Kidney capillary endothelial cell (primary cell): Measurements from ENCODE around the gene ANKRD40.

ENCODE experiments used
- DNase-seq: peaks from one replicate; pipeline ENCODE4 v3.0.0-alpha.2; 2018; ENCODE audit warnings: low spot score

ANKRD40 gene

DNA sequence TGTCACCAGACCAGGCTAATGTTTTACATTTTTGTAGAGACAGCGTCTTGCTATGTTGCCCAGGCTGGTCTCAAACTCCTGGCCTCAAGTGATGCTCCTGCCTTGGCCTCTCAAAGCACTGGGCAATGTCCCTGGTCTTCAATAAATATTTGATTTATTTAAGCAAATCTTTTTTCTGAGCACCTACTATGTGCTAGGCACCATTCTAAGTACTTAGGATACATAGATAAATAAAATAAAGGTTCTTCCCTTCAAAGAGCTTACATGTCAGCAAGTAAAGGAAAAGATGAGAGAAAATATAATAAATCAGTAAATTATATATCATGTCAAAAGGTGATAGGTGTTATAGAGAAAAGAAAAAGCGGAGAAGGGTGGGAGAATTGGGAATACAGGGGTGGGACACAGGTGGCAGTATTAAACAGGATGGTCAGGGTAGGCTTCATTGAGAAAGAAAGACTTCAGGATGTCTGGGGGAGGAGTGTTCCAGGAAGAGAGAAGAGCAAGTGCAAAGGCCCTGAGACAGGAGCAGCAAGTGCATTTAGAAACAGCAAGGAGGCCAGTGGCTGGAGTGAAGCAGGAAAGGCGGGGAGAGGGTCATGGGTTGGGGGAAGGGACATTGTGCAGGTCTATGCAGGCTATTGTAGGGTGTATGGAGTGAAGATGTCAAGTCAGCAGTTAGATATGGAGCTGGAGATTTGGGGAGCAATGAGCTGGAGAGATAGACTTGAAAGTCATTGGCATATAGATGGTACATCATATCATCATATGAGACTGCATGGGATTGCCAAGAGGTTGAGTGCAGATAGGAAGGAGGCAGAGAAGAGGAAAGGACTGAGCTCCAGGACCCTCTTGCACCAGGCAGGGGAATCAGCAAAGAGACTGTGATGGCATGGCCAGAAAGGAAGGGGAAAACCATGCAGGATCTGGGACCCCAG is 61.7 kb downstream of the ANKRD40 start:
- no peak for DNase-seq
